Activated gamma-delta T cell treated with anti-CD3 and anti-CD28 coated beads, Interleukin-2, amount 50 U/mL, for 16 hours (primary cell): ENCODE results near the gene C9.
"Not testable (repeated sequence)": the region's sequence is repeated elsewhere in the genome, so short reads cannot be mapped to it uniquely, and the experiment has no call there.

ENCODE experiments used
- DNase-seq: peaks from one replicate; pipeline ENCODE4 v3.0.0-alpha.2; 2020; ENCODE audit warnings: low read depth

Gene C9

GRCh38 chr5:39260095-39260494 is 104.2 kb downstream of the C9 start:
- no peak for DNase-seq

GRCh38 chr5:39257554-39257953 is 106.7 kb downstream of the C9 start:
- no peak for DNase-seq

GRCh38 chr5:39256477-39257235 is 107.6 kb downstream of the C9 start:
- no peak for DNase-seq

GRCh38 chr5:39255406-39255805 is 108.9 kb downstream of the C9 start:
- DNase-seq, result no peak

- DNase-seq, result no peak
Measured at GRCh38 chr5:39254671-39255070, 109.6 kb downstream of the C9 start.

- DNase-seq, result no peak
Measured at GRCh38 chr5:39253196-39253595, 111.1 kb downstream of the C9 start.

GRCh38 chr5:39249564-39250274 is 114.6 kb downstream of the C9 start:
- no peak for DNase-seq

- DNase-seq, result no peak
Measured at GRCh38 chr5:39249069-39249468, 115.2 kb downstream of the C9 start.

GRCh38 chr5:39240750-39241149 is 123.5 kb downstream of the C9 start:
- DNase-seq, result no peak

GRCh38 chr5:39238366-39239105 is 125.8 kb downstream of the C9 start:
- DNase-seq, result no peak

GRCh38 chr5:39236718-39237117 is 127.6 kb downstream of the C9 start:
- DNase-seq, result no peak

GRCh38 chr5:39235648-39236047 is 128.6 kb downstream of the C9 start:
- no peak for DNase-seq

GRCh38 chr5:39234494-39234893 is 129.8 kb downstream of the C9 start:
- not testable (repeated sequence) for DNase-seq
